ENCODE results near the gene MPV17. TPM values are rescaled to one million over a fixed set of nuclear protein-coding genes. Genes with fewer than 3 reads are reported as not detected.

MPV17 gene
- total and polyA plus RNA-seq, 2 of the 13 experiments (the other 11 are each of a cell fraction or from before 2014, with no cell fraction given): 48.9 to 129 TPM

DNA sequence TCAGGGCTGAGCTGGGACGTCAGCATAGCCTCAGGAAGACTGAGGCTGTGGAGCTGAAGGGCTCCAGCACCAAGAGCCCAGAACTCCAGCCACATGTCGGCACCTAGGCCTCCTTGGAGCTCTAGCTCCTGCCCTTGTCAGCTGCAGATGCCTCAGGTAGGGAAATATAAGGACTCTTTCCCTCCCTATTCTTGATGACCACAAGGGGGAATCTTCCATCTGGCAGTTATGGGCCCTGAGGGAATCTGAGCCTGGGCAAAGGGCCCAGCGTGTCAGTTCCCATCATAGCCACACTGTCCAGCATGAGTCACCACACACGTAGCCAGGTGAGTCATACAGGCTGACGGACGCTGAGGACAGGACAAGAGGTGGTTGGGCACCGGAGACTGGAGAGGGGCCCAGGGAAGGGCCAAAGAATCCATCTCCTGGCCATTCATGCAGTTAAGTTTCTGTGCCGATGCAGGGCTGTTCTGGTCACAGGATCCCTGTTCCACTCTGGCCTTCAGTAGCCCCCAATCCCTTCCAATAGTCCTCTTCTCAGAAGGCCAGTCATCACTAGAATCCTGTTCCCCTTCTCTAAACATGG lies 1.8 kb downstream of the MPV17 start (continued):
- TF ChIP-seq, protein P1, sequence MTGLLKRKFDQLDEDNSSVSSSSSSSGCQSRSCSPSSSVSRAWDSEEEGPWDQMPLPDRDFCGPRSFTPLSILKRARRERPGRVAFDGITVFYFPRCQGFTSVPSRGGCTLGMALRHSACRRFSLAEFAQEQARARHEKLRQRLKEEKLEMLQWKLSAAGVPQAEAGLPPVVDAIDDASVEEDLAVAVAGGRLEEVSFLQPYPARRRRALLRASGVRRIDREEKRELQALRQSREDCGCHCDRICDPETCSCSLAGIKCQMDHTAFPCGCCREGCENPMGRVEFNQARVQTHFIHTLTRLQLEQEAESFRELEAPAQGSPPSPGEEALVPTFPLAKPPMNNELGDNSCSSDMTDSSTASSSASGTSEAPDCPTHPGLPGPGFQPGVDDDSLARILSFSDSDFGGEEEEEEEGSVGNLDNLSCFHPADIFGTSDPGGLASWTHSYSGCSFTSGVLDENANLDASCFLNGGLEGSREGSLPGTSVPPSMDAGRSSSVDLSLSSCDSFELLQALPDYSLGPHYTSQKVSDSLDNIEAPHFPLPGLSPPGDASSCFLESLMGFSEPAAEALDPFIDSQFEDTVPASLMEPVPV (CRISPR knock-in tag; IDR thresholded peaks at IDR 0.05): no peak
- TF ChIP-seq ZNF788 (CRISPR knock-in tag; IDR thresholded peaks at IDR 0.05; ENCODE audit: borderline replicate concordance) (peak; percentile 77; the same call in 1 of the 2 replicates), PHB2 (IDR thresholded peaks at IDR 0.05; ENCODE audit: partially characterized antibody) (no peak), TAF1 (CRISPR knock-in tag; IDR thresholded peaks at IDR 0.05) (peak; percentile 62), ZNF75D (CRISPR knock-in tag; IDR thresholded peaks at IDR 0.05; ENCODE audit: borderline replicate concordance) (no peak), MIER3 (CRISPR knock-in tag; IDR thresholded peaks at IDR 0.05; ENCODE audit: borderline replicate concordance) (peak; percentile 97), ZNF629 (CRISPR knock-in tag; conservative IDR thresholded peaks at IDR 0.05) (no peak), ZNF460 (CRISPR knock-in tag; IDR thresholded peaks at IDR 0.05; ENCODE audit: borderline replicate concordance) (no peak), KAT8 (CRISPR knock-in tag; IDR thresholded peaks at IDR 0.05) (peak; percentile 93), JDP2 (CRISPR knock-in tag; IDR thresholded peaks at IDR 0.05; ENCODE audit: borderline replicate concordance) (no peak), ZNF207 (IDR thresholded peaks at IDR 0.05; ENCODE audit: borderline replicate concordance) (no peak), KLF12 (CRISPR knock-in tag; IDR thresholded peaks at IDR 0.05; ENCODE audit: borderline replicate concordance) (no peak), ZNF101 (CRISPR knock-in tag; IDR thresholded peaks at IDR 0.05; ENCODE audit: borderline replicate concordance, low read depth) (no peak), ZBTB8A (CRISPR knock-in tag; IDR thresholded peaks at IDR 0.05; ENCODE audit: borderline replicate concordance, low read depth) (no peak), RNF2 (conservative IDR thresholded peaks at IDR 0.05; ENCODE audit: low read depth) (peak; percentile 58; the same call in 1 of the 2 replicates)
- TF ChIP-seq, protein P2, sequence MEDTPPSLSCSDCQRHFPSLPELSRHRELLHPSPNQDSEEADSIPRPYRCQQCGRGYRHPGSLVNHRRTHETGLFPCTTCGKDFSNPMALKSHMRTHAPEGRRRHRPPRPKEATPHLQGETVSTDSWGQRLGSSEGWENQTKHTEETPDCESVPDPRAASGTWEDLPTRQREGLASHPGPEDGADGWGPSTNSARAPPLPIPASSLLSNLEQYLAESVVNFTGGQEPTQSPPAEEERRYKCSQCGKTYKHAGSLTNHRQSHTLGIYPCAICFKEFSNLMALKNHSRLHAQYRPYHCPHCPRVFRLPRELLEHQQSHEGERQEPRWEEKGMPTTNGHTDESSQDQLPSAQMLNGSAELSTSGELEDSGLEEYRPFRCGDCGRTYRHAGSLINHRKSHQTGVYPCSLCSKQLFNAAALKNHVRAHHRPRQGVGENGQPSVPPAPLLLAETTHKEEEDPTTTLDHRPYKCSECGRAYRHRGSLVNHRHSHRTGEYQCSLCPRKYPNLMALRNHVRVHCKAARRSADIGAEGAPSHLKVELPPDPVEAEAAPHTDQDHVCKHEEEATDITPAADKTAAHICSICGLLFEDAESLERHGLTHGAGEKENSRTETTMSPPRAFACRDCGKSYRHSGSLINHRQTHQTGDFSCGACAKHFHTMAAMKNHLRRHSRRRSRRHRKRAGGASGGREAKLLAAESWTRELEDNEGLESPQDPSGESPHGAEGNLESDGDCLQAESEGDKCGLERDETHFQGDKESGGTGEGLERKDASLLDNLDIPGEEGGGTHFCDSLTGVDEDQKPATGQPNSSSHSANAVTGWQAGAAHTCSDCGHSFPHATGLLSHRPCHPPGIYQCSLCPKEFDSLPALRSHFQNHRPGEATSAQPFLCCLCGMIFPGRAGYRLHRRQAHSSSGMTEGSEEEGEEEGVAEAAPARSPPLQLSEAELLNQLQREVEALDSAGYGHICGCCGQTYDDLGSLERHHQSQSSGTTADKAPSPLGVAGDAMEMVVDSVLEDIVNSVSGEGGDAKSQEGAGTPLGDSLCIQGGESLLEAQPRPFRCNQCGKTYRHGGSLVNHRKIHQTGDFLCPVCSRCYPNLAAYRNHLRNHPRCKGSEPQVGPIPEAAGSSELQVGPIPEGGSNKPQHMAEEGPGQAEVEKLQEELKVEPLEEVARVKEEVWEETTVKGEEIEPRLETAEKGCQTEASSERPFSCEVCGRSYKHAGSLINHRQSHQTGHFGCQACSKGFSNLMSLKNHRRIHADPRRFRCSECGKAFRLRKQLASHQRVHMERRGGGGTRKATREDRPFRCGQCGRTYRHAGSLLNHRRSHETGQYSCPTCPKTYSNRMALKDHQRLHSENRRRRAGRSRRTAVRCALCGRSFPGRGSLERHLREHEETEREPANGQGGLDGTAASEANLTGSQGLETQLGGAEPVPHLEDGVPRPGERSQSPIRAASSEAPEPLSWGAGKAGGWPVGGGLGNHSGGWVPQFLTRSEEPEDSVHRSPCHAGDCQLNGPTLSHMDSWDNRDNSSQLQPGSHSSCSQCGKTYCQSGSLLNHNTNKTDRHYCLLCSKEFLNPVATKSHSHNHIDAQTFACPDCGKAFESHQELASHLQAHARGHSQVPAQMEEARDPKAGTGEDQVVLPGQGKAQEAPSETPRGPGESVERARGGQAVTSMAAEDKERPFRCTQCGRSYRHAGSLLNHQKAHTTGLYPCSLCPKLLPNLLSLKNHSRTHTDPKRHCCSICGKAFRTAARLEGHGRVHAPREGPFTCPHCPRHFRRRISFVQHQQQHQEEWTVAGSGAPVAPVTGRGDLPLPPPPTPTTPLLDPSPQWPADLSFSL (CRISPR knock-in tag; IDR thresholded peaks at IDR 0.05): no peak
- TF ChIP-seq, protein P3, sequence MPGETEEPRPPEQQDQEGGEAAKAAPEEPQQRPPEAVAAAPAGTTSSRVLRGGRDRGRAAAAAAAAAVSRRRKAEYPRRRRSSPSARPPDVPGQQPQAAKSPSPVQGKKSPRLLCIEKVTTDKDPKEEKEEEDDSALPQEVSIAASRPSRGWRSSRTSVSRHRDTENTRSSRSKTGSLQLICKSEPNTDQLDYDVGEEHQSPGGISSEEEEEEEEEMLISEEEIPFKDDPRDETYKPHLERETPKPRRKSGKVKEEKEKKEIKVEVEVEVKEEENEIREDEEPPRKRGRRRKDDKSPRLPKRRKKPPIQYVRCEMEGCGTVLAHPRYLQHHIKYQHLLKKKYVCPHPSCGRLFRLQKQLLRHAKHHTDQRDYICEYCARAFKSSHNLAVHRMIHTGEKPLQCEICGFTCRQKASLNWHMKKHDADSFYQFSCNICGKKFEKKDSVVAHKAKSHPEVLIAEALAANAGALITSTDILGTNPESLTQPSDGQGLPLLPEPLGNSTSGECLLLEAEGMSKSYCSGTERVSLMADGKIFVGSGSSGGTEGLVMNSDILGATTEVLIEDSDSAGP (CRISPR knock-in tag; IDR thresholded peaks at IDR 0.05; ENCODE audit: borderline replicate concordance): peak; percentile 69

Measured in HepG2 (cell line).